Endometrial microvascular endothelial cells (primary cell): ENCODE data around the gene LRRC55. TPM values are rescaled to one million over a fixed set of nuclear protein-coding genes. Genes with fewer than 3 reads are reported as not detected.

Source experiments
- in situ Hi-C: cut with HindIII; loops from 2 replicates; pipeline ENCODE4 v1.10.0; 2017; ENCODE audit warnings: low sequenced_read_pairs, low pct_unique_long_range_greater_than_20kb; ENCODE audit errors: inconsistent ontology term
- total RNA-seq: library from RNA; depleted of rRNA; stranded (reverse); fragments of >200 nt; gene quantifications from one replicate; pipeline ENCODE4 v1.2.3, GENCODE V29; 2015; ENCODE audit errors: inconsistent ontology term

The LRRC55 gene
- total RNA-seq, 1 donor from 2014 or later = not detected

- in situ Hi-C loops = no loop called here
Measured at GRCh38 chr11:57191311-57192219, 9.8 kb downstream of the LRRC55 start.

- in situ Hi-C loops = no loop called here
Measured at GRCh38 chr11:57192316-57192715, 10.6 kb downstream of the LRRC55 start.

- in situ Hi-C loops = no loop called here
Measured at GRCh38 chr11:57196596-57196995, 14.8 kb downstream of the LRRC55 start.

DNA sequence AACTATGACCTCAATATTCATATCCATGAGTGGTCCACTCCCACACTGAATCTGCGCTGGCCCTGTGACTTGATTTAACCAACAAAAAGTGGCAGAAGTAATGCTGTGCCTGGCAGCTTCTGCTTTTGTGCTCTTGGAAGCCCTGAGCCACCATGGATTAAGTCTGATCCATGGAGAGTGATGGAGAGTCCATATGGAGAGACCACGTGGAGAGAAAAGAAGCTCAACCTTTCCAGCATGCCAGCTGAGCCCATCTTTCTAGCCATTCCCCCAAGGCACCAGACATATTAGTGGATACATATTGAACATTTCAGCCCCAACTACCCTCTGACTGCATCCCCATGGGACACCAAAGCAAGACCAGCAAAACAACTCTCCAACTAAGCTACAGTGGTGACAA lies 16.0 kb downstream of the LRRC55 start:
- in situ Hi-C loops = no loop called here

GRCh38 chr11:57199330-57199729 lies 17.6 kb downstream of the LRRC55 start:
- in situ Hi-C loops = no loop called here

GRCh38 chr11:57200917-57201316 lies 19.2 kb downstream of the LRRC55 start:
- in situ Hi-C loops = no loop called here

DNA sequence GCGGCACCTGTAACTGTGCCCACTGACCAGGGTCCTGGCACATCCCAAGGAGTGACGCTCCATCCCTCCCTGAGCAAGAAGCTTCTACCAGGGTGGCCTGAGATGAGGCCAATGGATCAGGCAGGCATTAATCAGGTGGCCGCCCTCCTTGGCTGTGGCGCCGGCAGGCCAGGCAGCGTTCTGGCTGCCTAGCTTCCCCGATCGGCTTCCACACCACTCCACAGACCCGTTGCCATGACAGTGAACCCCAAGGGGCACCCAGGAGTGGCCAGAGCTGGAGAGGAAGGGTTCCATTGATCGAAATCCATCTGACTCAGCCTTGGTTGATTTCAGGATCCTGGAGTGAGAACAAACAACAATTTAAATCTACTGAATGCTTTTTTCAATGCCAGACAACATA lies 20.5 kb downstream of the LRRC55 start:
- in situ Hi-C loops = no loop called here

DNA sequence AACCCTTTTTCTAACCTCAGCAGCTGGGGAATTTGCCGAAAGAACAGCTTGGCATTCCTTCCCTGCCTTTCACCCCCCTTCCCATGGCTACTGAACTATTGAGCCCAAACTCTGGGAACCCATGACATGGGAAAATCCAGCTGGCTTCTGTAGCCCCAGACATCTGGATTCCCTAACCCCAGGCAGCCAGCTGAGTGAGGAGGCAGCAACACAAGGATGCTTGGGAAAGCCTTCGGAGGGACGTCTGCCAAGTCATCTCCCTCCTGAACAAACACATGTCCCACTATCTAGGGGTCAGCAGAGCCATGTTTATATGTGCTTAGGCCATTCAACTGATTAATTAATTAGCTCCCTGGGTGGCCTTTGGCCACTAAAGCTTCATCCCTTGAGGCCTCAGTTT lies 21.6 kb downstream of the LRRC55 start:
- in situ Hi-C loops = no loop called here

DNA sequence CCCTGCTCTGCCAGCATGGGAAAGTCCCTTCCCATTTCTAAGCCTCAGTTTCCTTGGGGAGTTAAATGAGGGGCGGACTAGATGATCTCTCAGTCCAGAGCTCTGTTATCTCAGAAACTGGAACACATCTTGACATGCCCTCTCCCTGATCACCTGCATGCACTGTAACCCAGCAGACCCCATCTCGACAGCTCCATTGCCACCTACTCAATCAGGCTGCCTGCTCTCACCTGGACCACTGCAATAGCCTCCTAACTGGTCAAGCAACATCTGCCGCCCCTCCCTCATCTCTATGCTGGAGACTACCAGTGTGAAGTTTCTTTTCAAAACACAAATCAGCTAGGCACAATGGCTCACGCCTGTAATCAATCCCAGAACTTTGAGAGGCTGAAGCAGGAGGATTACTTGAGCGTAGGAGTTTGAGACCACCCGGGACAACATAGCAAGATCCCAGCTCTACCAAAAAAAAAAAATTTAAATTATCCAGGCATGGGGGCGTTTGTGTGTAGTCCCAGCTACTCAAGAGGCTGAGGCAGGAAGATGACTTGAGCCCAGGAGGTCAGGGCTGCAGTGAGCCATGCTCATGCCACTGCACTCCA lies 22.2 kb downstream of the LRRC55 start:
- in situ Hi-C loops = no loop called here

DNA sequence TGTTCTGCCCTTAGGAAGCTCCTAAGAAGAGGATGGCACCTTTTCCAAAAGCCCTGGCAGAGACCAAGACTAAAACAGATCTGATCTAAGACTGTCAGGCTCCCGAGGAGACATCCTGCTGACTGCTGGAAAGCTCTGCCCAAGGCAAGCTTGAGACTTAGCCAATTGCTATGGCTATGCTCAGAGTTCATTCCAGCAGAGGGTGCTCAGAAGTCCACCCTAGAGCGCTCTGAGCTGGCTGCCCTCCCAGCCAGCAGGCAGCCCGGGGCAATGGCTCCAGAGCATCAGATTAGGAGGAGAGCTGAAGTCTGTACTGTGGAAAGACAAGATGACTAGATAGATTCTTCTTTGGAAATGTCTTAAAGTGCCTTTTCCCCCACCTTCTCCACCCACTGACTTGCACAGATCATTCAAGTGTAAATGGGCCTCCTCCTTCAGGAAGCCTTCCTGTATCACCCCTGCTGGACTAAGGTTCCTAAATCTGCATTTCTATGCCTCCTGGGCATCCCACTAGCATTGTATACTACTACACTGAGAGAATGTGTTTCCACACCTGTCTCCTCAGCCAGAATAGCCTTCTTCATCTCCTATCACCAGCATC lies 23.4 kb downstream of the LRRC55 start:
- in situ Hi-C loops = no loop called here

- in situ Hi-C loops = no loop called here
Measured at GRCh38 chr11:57207168-57207567, 25.4 kb downstream of the LRRC55 start.

- in situ Hi-C loops = no loop called here
Measured at GRCh38 chr11:57210781-57211180, 29.0 kb downstream of the LRRC55 start.

DNA sequence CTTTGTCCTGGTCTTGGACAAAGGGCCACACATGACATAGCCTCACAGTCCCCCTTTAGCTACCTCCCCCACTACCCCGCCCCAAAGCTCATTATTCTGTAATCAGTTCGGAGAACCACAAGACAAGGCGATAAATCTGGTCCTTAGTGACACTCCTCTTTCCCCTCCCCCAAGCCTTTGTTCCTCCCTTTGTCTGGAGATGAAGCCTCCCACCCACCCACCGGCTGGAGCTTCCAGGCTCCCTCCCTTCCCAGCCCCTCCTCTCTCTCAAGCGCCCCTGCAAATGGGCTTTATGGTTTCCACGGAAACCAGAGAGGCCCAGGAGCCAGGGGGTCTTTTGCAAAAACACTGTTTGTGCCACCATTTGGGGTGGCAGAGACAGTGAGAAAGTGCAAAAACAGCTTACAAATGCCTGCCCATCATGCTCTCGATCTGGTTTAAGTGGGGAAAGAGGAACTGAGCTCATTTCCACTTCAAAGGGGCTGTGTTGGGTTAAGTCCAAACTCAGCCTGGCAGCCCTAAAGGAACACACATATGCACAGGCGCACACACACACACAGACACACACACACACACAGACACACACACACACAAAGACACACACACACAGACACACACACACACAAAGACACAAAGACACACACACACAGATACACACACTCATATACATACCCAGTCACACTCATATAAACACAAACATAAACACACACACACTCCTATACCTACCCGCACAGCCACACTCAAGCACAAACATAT lies 31.8 kb downstream of the LRRC55 start:
- in situ Hi-C loops = no loop called here

- in situ Hi-C loops = no loop called here
Measured at GRCh38 chr11:57214098-57214417, 32.3 kb downstream of the LRRC55 start.

- in situ Hi-C loops = no loop called here
Measured at GRCh38 chr11:57214494-57214893, 32.7 kb downstream of the LRRC55 start.

DNA sequence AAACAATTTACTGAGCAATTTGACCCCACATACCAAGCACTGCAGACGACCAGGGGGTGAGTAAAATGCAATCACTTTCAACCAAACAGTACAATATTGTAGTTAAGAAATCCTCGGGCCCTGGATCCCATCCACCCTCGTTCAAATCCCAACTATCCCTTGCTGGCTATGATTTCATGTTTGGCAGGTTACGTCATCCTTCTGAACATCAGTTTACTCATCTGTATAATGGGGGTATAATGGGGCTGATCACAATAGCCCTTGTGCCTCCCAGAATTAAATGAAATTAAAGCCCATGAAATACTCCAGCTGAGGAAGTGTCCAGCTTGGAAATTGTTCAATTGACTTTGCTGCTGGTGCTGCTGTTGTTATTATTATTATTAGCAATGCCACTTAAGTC lies 34.7 kb downstream of the LRRC55 start:
- in situ Hi-C loops = no loop called here

DNA sequence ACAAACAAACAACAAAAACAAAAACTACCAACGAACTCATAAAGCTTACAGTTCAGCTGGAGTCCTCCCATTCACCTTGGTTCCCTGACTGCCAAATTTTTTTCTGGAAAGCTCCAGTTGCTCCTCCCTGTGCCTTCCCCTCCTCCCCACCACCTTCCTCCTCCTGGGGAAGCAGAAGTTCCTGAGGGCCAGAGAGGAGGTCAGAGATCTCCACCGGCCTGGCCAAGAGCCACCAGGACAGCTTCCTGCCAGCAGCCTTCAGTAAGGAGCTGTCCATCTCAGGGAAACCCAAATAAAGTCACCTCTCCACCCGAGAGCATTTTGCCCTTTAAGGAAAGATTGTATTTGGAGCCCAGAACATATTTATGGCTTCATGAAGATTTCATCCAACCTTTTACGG lies 35.3 kb downstream of the LRRC55 start:
- in situ Hi-C loops = no loop called here

DNA sequence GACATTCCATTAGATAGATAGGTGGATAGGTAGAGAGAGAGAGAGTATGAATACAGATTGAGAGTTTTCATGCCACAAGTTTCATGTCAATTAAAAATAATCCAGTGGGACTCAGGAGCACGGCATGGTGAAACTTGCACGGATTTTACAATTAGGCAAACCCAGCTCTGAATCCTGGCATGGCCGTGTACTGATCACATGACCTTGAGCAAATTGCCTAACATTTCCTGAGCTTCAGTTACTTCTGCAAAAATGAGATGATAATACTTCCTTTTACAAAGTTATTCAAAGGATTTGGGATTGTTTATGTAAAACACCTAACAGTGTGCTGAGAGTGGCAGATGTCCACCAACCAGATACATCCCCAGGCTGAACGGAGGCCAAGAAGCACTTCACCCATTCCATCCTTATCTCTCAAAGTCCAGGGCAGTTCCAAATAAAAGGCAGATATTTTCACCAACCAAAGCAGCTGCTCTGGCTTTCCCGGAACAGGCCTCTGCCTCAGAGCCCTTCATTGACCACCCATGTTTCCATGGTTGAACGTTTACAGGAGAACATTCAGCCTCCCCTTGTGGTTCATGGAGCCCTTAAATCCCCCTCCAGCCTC lies 37.4 kb downstream of the LRRC55 start:
- in situ Hi-C loops = no loop called here

- in situ Hi-C loops = no loop called here
Measured at GRCh38 chr11:57222239-57222638, 40.5 kb downstream of the LRRC55 start.
